Endothelial cell of umbilical vein (primary cell): ENCODE data around the gene B3GNT8. TPM values are rescaled to one million over a fixed set of nuclear protein-coding genes. Genes with fewer than 3 reads are reported as not detected.
A peak's percentile ranks its signal among the peaks of the same experiment; 100 is the strongest.

Experiments used
- BruUV-seq: library from RNA; stranded (reverse); fragments of 400-500 nt; replicated peaks from 2 replicates; lab custom pipeline; 2021; lab: Mats Ljungman, UMichigan
- CTCF ChIA-PET: fragments of 300-600, 350-600 bp; sonication (Branson Sonifier 250); formaldehyde crosslinking; loops from one replicate; lab custom pipeline; 2021; ENCODE audit warnings: antibody characterized with exemption, inconsistent platforms; lab: Charles Lee
- POLR2A ChIA-PET: fragments of 300-600, 350-600 bp; sonication (Branson Sonifier 250); formaldehyde crosslinking; loops from one replicate; lab custom pipeline; 2021; ENCODE audit warnings: antibody characterized with exemption, inconsistent platforms; lab: Charles Lee
- DNase-seq: peaks from one replicate; pipeline ENCODE4 v3.0.0-alpha.2; 2011; ENCODE audit warnings: low read depth, low spot score
- FAIRE-seq: peaks from 2 replicates; lab custom pipeline; 2011; peaks lifted over from hg19 to GRCh38; lab: Jason Lieb, UNC
- H2AFZ ChIP-seq: 2 replicates; pipeline ENCODE4 v1.6.0; 2012; ENCODE audit warnings: low read depth, low read length, control low read depth, inconsistent platforms
- H3K27ac ChIP-seq: 2 replicates; pipeline ENCODE4 v1.5.1; 2011; ENCODE audit warnings: low read depth, mild to moderate bottlenecking, control low read depth, low read length, moderate library complexity; ENCODE audit not compliant: insufficient read depth
- H3K27me3 ChIP-seq, 2 experiments: 2 replicates each; pipeline versions ENCODE4 v1.6.0 to v1.6.1; 2011; ENCODE audit warnings: low read length in 2 of 2, mixed read lengths in 1 of 2; ENCODE audit not compliant: control insufficient read depth in 2 of 2, insufficient read depth in 2 of 2
- H3K36me3 ChIP-seq, 2 experiments: 2 replicates in 1 of 2; 3 replicates in 1 of 2; pipeline ENCODE4 v1.5.1; 2011; ENCODE audit warnings: low read length in 2 of 2, mild to moderate bottlenecking in 1 of 2, moderate library complexity in 1 of 2; ENCODE audit not compliant: control insufficient read depth in 2 of 2, insufficient read depth in 2 of 2; ENCODE audit errors: extremely low read depth in 1 of 2
- H3K4me1 ChIP-seq: 3 replicates; pipeline ENCODE4 v1.5.1; 2011; ENCODE audit warnings: mild to moderate bottlenecking, low read length; ENCODE audit not compliant: control insufficient read depth, insufficient read depth; ENCODE audit errors: extremely low read depth
- H3K4me2 ChIP-seq: 2 replicates; pipeline ENCODE4 v1.6.1; 2011; ENCODE audit warnings: low read length, control low read depth, mixed read lengths; ENCODE audit not compliant: insufficient read depth
- H3K4me3 ChIP-seq, 3 experiments: fragments of 200-600 bp in 1 of 3; sonication (generic), shearing (Covaris generic) in 1 of 3; replicated peaks in 1 of 3; 2 replicates each; pipeline ENCODE4 v1.5.1; 2011 to 2016; ENCODE audit warnings: control low read depth in 3 of 3, low read length in 3 of 3, mild to moderate bottlenecking in 2 of 3, inconsistent platforms in 1 of 3, low read depth in 1 of 3, moderate library complexity in 1 of 3; ENCODE audit not compliant: insufficient read depth in 1 of 3
- H3K79me2 ChIP-seq: 2 replicates; pipeline ENCODE4 v1.6.0; 2012; ENCODE audit warnings: low read length, inconsistent platforms; ENCODE audit not compliant: control insufficient read depth, insufficient read depth
- H3K9ac ChIP-seq: replicated peaks from 2 replicates; pipeline ENCODE3; 2011; ENCODE audit warnings: low read length, control low read depth; ENCODE audit not compliant: insufficient read depth; ENCODE audit errors: extremely low read depth
- H3K9me1 ChIP-seq: replicated peaks from 3 replicates; pipeline ENCODE4 v1.6.0; 2011; ENCODE audit warnings: mild to moderate bottlenecking, low read length; ENCODE audit not compliant: control insufficient read depth, insufficient read depth; ENCODE audit errors: extremely low read depth
- H3K9me3 ChIP-seq: replicated peaks from 2 replicates; pipeline ENCODE4 v1.5.1; 2012; ENCODE audit warnings: low read length, inconsistent platforms; ENCODE audit not compliant: control insufficient read depth, insufficient read depth
- H4K20me1 ChIP-seq: replicated peaks from 2 replicates; pipeline ENCODE3; 2011; ENCODE audit warnings: mild to moderate bottlenecking, low read length; ENCODE audit not compliant: control insufficient read depth, insufficient read depth; ENCODE audit errors: extremely low read depth
- CTCF ChIP-seq, 2 donors: IDR thresholded peaks; 1 replicate in 1 of 2; 2 replicates in 1 of 2; pipeline ENCODE4 v1.5.1; 2011; ENCODE audit warnings: low read length in 2 of 2, mild to moderate bottlenecking in 2 of 2, moderate library complexity in 2 of 2, control low read depth in 1 of 2, inconsistent platforms in 1 of 2, low read depth in 1 of 2; ENCODE audit not compliant: insufficient read depth in 1 of 2; ENCODE audit errors: extremely low read depth in 1 of 2
- EZH2 ChIP-seq: IDR thresholded peaks from 2 replicates; pipeline ENCODE4 v1.6.1; 2012; ENCODE audit warnings: borderline replicate concordance, low read depth, mild to moderate bottlenecking, moderate library complexity, low read length, inconsistent platforms; ENCODE audit not compliant: severe bottlenecking
- FOS ChIP-seq: IDR thresholded peaks from 2 replicates; pipeline ENCODE4 v1.6.1; 2011; ENCODE audit warnings: mild to moderate bottlenecking, low read length, moderate library complexity, borderline replicate concordance; ENCODE audit not compliant: insufficient read depth
- JUN ChIP-seq: IDR thresholded peaks from 2 replicates; pipeline ENCODE4 v1.6.1; 2011; ENCODE audit warnings: borderline replicate concordance, low read depth; ENCODE audit not compliant: insufficient read length, insufficient read depth
- POLR2AphosphoS5 ChIP-seq: IDR thresholded peaks from 2 replicates; pipeline ENCODE4 v1.6.1; 2012; ENCODE audit warnings: low read depth, mild to moderate bottlenecking, control low read depth, low read length, moderate library complexity; ENCODE audit not compliant: insufficient read depth
- dilution Hi-C: fragments of 300-500 bp; cut with MboI; formaldehyde crosslinking; loops from one replicate; pipeline ENCODE4 v1.15.0; 2019; ENCODE audit warnings: low sequenced_read_pairs; ENCODE audit not compliant: extremely low pct_ligation_motif_present
- intact Hi-C: fragments of 100-400 bp; cut with micrococcal nuclease; formaldehyde crosslinking; loops from one replicate; pipeline ENCODE4 v1.10.0; 2022
- polyA plus RNA-seq, 4 experiments: library from polyadenylated mRNA; depleted of rRNA in 3 of 4; stranded (reverse) in 3 of 4; unstranded in 1 of 4; fragments of >200 nt; gene quantifications; 2 replicates each; pipeline versions ENCODE4 v1.2.1 to v1.2.3, GENCODE V29; 2011 to 2012; ENCODE audit warnings: missing spikeins in 1 of 4
- total RNA-seq: library from RNA; stranded (reverse); gene quantifications from 2 replicates; pipeline ENCODE4 v1.2.3, GENCODE V29; 2021
- TF ChIP-seq, protein P1 (sequence below): IDR thresholded peaks from 2 replicates; pipeline ENCODE4 v1.6.1; 2011; ENCODE audit not compliant: insufficient read depth, insufficient read length

The B3GNT8 gene
- total and polyA plus RNA-seq, 2 donors (not counting 3 experiments of a cell fraction or from before 2014, with no cell fraction given): 3.6 to 7.6 TPM

DNA sequence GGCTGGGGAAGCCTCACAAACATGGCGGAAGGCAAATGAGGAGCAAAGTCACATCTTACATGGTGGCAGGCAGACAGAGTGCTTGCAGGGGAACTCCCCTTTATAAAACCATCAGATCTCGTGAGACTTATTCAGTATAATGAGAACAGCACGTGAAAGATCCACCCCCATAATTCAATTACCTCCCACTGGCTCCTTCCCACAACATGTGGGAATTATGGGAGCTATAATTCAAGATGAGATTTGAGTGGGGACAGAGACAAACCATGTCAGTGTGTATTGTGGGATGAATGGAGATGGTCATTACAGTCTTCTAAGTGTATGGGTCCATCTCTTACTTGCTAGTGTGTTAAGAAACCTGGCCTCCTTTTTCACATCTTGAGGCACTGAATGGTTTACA is 25.2 kb downstream of the B3GNT8 start:
- Histone ChIP-seq H3K27me3 (no peaks in the 10 kb centered on the region), H3K27ac (peak overlapping the region; percentile 68), H3K4me2 (peak overlapping the region; percentile 53), H3K36me3 (peaks cover 0 to 2% of the 10 kb centered on the region in 2 experiments), H3K9me1 (no peaks in the 10 kb centered on the region), H3K9ac (no peak overlapping the region), H4K20me1 (no peaks in the 10 kb centered on the region), H3K4me3 (no peak overlapping the region), H3K4me1 (peaks cover 42% of the 10 kb centered on the region), H3K79me2 (peaks cover 6% of the 10 kb centered on the region), H2AFZ (no peak overlapping the region), H3K9me3 (no peaks in the 10 kb centered on the region)
- FAIRE-seq (peak; percentile 52), DNase-seq (no peak)
- TF ChIP-seq JUN (no peak), FOS (no peak), POLR2AphosphoS5 (no peak), CTCF (IDR thresholded peaks at IDR 0.05; ENCODE audit: extremely low read depth in 1 of 2, insufficient read depth in 1 of 2, low read depth in 1 of 2, low read length in 2 of 2) (no peak), EZH2 (no peak)
- TF ChIP-seq, protein P1, sequence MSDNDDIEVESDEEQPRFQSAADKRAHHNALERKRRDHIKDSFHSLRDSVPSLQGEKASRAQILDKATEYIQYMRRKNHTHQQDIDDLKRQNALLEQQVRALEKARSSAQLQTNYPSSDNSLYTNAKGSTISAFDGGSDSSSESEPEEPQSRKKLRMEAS: no peak
- ChIA-PET POLR2A (interaction anchor here (1.0 kb wide), 1 partner anchor 77 kb away, joined by 4 read pairs; no protein-coding TSS in a partner anchor), CTCF (interaction anchor here (1.1 to 1.7 kb wide), 4 partner anchors 34 to 51 kb away, joined by 4 read pairs; partner anchors contain the start of genes B9D2 and DMAC2)
- dilution Hi-C loops (no loop called here), intact Hi-C loops (no loop called here)
- no TSS peak for BruUV-seq
